Jurkat, Clone E6-1 (cell line): ENCODE results near the gene SLC2A4RG.

Experiments used
- DNase-seq: peaks from one replicate; pipeline ENCODE4 v3.0.0-alpha.2; 2011; ENCODE audit warnings: low read depth, low spot score
- H3K4me3 ChIP-seq: 2 replicates; pipeline ENCODE4 v1.5.1; 2011; ENCODE audit warnings: mild to moderate bottlenecking, low read length, control low read depth, moderate library complexity

Gene SLC2A4RG

DNA sequence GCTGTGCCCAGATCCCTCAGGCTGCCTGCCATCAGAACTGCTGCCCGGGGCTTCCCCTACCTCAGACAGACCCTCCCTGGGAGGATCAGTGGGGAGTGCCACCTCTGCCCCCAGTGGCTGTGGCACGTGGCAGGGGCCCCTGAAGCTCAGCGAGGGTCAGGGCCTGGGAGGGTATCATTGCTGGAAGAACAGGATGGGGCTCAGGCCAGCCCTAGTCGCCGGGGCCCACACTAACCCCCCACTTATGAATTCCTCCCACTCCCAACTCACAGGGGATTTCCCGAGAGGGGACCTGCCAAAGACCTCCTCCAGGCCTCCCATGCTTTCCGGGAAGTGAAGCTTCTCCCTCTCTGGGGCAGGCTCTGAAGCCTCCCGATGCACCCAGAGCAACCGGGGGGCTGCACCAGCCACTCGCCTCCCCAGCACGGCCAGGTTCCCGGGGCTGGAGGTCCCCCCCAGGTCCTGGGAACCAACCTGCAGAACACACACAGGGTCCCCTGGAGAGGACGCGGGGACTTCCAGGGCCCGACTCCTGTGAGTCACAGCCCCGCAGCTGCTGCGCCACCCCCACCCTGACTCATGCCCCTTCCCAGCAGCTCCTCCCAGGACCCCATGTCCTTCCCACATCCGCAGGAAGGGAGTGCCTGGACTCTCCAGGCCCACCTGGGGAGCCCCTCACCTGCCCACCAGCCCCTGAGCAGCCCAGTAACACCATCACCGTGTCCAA is 40.7 kb upstream of the SLC2A4RG start:
- DNase-seq = no peak
- H3K4me3 ChIP-seq = no peak overlapping the region

DNA sequence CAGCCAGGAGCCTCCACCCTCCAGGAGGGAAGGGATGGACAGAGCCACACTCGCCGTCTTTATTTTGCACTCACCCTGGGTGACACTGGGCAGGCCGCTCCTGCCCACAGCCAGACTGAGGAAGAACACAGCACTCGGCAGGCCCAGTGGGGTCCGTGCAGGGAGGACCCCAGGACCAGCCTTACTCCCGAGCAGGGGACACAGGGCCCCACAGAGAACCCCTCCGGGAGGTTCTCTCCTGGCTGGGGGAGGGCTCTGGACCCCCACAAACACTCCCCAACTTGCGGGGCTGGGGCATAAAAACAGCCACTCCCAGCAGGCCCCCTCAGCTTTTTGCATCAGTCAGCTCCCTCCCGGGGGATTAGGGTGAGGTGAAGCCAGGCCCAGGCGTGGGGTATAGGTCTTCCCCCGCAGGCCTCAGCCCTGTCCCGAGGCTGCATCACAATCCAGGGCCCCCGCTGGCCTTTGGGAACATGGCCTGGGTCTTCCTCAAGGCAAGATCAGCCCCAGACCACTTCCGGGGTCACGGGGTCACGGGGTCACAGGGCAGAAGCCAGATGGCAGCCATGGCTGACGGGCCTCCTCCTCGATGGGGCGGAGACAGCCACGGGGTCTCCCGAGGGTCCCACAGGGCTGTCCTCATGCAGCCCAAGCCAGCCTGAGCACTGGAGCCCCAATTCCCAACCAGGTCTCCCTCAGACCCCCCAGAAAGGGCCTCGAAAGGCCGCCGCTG is 39.9 kb upstream of the SLC2A4RG start:
- DNase-seq = no peak
- H3K4me3 ChIP-seq = no peak overlapping the region

- no peak for DNase-seq
- no peak overlapping the region for H3K4me3 ChIP-seq
These were observed 39.2 kb upstream of the SLC2A4RG start for GRCh38 chr20:63700199-63701050.

GRCh38 chr20:63701051-63701328 is 38.6 kb upstream of the SLC2A4RG start:
- DNase-seq = no peak
- no peak overlapping the region for H3K4me3 ChIP-seq

DNA sequence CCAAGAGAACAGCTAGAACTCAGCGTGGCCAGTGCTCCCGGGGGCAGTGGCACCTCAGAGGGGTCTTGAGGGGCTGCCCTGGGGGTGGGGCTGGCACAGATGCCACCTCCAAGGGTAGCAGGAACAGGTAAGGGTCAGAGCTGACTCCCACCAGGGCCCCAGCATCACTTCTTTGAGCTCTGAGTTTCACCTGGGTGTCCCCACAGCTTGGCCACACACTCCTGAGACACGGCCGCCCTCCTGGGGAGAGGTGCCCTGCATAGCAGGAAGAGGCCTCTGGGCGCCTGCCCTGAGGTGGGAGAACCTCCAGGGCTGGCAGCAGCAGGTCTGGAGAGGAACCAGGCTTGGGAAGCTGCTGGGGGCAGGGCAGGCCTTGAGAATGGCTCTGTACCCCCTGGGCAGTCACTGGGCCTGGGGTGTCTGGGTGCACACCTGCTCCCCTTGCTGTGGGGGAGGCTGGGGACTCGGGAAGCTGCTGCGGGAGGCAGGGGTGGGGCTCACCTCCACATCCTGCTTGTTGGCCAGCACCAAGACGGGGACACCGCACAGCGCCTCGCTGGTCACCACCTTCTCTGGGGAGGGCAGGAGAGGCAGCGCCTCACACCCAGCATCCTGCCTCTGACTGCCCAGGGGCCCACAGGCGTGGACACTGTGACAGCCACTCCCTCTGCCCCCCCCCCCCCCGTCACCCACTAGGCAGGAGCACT is 38.1 kb upstream of the SLC2A4RG start:
- DNase-seq = no peak
- no peak overlapping the region for H3K4me3 ChIP-seq

GRCh38 chr20:63702036-63702665 is 37.4 kb upstream of the SLC2A4RG start:
- no peak for DNase-seq
- H3K4me3 ChIP-seq = no peak overlapping the region

GRCh38 chr20:63702751-63703470 is 36.7 kb upstream of the SLC2A4RG start:
- no peak for DNase-seq
- H3K4me3 ChIP-seq = no peak overlapping the region

- no peak overlapping the region for H3K4me3 ChIP-seq
- no peak for DNase-seq
These were observed 36.1 kb upstream of the SLC2A4RG start for GRCh38 chr20:63703471-63703975.

GRCh38 chr20:63703976-63704748 is 35.4 kb upstream of the SLC2A4RG start:
- no peak for DNase-seq
- no peak overlapping the region for H3K4me3 ChIP-seq

DNA sequence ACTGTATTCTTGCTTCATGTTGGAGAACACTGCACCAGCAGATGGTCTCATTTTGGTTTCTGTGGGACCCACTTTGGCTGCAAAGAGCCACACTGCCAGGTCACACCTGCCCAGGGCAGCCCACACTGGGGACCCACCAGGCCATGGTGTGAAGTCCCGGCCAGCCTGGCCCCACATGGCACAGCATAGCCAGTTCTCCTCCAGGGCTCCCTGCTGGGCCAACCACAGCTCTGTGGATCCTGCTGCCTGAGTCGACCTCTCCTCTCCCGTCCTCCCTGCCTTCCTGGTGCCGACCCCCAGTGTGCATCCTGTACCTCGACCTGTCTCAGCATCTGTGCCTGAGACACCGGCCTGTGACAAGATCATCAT is 34.8 kb upstream of the SLC2A4RG start:
- H3K4me3 ChIP-seq = no peak overlapping the region
- no peak for DNase-seq

DNA sequence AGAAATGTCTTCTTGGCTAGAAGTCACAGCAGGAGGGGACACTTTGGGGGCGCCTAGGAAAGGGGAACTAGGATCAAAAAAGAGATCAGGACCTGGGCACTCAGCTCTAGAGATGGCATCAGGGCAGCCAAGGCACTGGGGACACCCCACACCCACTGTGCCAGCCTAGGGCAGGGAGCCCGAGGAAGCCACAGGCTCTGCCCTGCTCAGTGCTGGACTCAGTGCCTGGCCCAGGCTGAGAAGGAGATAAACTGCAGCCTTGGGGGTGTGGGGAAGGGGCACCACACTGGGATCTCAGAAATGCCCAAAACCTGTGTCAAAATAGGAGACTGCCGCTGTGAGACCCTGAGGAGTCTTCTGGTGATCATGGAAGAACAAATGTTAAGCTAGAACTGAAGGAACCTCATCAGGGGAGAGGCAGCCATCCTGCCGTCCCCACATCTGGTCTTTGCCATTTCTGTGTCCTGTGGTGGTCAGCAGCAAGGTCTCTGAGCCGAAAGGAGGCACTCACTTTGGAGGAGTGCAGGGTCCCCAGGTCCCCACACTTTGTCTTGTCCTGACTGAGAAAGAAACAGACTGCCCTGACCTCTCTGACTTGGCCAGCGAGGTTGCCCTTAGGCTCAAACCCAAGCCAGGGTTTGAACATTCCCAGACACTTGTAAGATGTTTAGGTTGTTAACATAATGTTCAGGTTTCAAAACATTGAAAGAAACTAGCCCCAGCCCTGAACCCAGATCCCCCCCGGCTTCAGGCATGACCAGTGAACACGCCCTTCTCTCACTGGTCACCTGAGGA is 34.1 kb upstream of the SLC2A4RG start:
- H3K4me3 ChIP-seq = no peak overlapping the region
- no peak for DNase-seq

DNA sequence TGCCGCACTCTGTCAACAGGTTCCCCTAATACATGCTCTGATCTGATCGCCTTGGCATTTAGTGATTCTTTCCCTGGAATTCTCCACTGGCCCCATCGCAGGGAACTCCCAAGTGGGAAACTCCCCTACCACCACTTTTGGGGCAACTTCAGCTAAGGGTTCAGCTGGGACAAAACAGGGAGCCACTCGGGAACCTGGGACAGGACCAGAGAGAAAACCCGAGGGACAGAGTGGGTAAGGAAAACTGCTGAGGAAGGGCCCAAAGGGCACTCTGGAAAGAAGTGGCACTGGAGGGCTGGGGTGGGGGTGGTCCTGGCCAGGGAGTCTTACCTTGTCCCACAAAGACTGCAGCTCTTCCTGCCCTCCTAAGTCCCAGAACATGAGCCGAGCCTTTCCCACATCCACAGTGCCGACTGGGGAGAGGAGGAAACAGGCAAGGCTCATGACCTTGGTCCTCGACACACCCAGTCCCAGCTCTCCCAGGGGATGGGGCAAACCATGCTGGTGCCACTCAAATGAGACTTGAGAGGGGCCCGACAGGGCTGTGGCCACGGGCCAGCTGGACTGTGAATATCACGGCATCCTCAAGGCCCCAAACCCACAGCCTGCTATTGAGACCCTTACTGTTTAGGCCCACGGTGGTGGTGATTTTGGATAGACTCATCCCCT is 33.4 kb upstream of the SLC2A4RG start:
- H3K4me3 ChIP-seq = peak overlapping the region; percentile 84
- no peak for DNase-seq

GRCh38 chr20:63706852-63707557 is 32.6 kb upstream of the SLC2A4RG start:
- DNase-seq = peak; percentile 65
- H3K4me3 ChIP-seq = peak overlapping the region; percentile 84

GRCh38 chr20:63707558-63708300 is 31.8 kb upstream of the SLC2A4RG start, which contains the start of the genes ARFRP1 and ZGPAT:
TSS of gene ARFRP1 (minus strand) at chr20:63707976. CDS start at chr20:63707091, 885 bp downstream.
TSS of gene ZGPAT (plus strand) at chr20:63708039. CDS start at chr20:63708581, 542 bp downstream.
- H3K4me3 ChIP-seq = peak within 1 kb of the TSS; percentile 84
- DNase-seq = peak; percentile 80
